Caco-2 (cell line): Measurements from ENCODE around the gene LAMB4. TPM values are rescaled to one million over a fixed set of nuclear protein-coding genes. Genes with fewer than 3 reads are reported as not detected.

ENCODE experiments used
- BruUV-seq: library from RNA; stranded (reverse); fragments of 400-500 nt; replicated peaks from 2 replicates; lab custom pipeline; 2021; lab: Mats Ljungman, UMichigan
- CTCF ChIA-PET: fragments of 300-600 bp; sonication (Branson Sonifier 250); formaldehyde crosslinking; loops from one replicate; lab custom pipeline; 2022; ENCODE audit warnings: antibody characterized with exemption; lab: Charles Lee
- POLR2A ChIA-PET: fragments of 300-600 bp; sonication (Branson Sonifier 250); formaldehyde crosslinking; loops from one replicate; lab custom pipeline; 2022; ENCODE audit warnings: antibody characterized with exemption; lab: Charles Lee
- DNase-seq, 2 experiments: peaks; one replicate each; pipeline versions ENCODE4 v3.0.0 to v3.0.0-alpha.2; 2020 to 2022
- H3K27me3 ChIP-seq: replicated peaks from 2 replicates; pipeline ENCODE4 v1.6.0; 2011; ENCODE audit warnings: low read length; ENCODE audit not compliant: control insufficient read depth, insufficient read depth
- H3K36me3 ChIP-seq: 2 replicates; pipeline ENCODE4 v1.5.1; 2011; ENCODE audit warnings: low read length; ENCODE audit not compliant: control insufficient read depth, insufficient read depth
- H3K4me1 ChIP-seq: fragments of 250-450 bp; sonication (Bioruptor Pico); 2 replicates; pipeline ENCODE4 v1.5.1; 2020; ENCODE audit warnings: mild to moderate bottlenecking
- H3K4me3 ChIP-seq: 2 replicates; pipeline ENCODE4 v1.5.1; 2011; ENCODE audit warnings: low read depth, mild to moderate bottlenecking, control low read depth, low read length
- H3K9me3 ChIP-seq: fragments of 250-450 bp; sonication (Bioruptor Pico); 2 replicates; pipeline ENCODE4 v1.5.1; 2020; ENCODE audit warnings: mild to moderate bottlenecking, moderate library complexity
- H3K27ac Mint-ChIP-seq: one replicate; pipeline ENCODE4 v1.8.0; 2022; ENCODE audit warnings: mixed read lengths; ENCODE audit not compliant: unreplicated experiment
- H3K27me3 Mint-ChIP-seq: one replicate; pipeline ENCODE4 v1.8.0; 2022; ENCODE audit warnings: mixed read lengths; ENCODE audit not compliant: insufficient read depth, unreplicated experiment
- H3K36me3 Mint-ChIP-seq: one replicate; pipeline ENCODE4 v1.8.0; 2022; ENCODE audit warnings: mild to moderate bottlenecking, mixed read lengths; ENCODE audit not compliant: insufficient read depth, unreplicated experiment
- H3K4me1 Mint-ChIP-seq: one replicate; pipeline ENCODE4 v1.8.0; 2022; ENCODE audit warnings: low read depth, mixed read lengths; ENCODE audit not compliant: unreplicated experiment
- H3K4me3 Mint-ChIP-seq: one replicate; pipeline ENCODE4 v1.8.0; 2022; ENCODE audit warnings: mild to moderate bottlenecking, moderate library complexity, mixed read lengths; ENCODE audit not compliant: unreplicated experiment
- H3K9me3 Mint-ChIP-seq: one replicate; pipeline ENCODE4 v1.8.0; 2022; ENCODE audit warnings: mixed read lengths; ENCODE audit not compliant: unreplicated experiment
- intact Hi-C: fragments of 100-400 bp; cut with micrococcal nuclease; formaldehyde crosslinking; loops from one replicate; pipeline ENCODE4 v1.10.0; 2022; ENCODE audit not compliant: unreplicated experiment
- total RNA-seq: library from RNA; stranded (reverse); gene quantifications from 2 replicates; pipeline ENCODE4 v1.2.3, GENCODE V29; 2022
- TF ChIP-seq, protein P1 (sequence below), 2 experiments: fragments of 200-600 bp in 1 of 2; IDR thresholded peaks; 1 replicate in 1 of 2; 2 replicates in 1 of 2; pipeline versions ENCODE4 v1.5.1 to v1.8.0; 2011 to 2022; ENCODE audit warnings: antibody characterized with exemption in 1 of 2, control low read depth in 1 of 2, inconsistent platforms in 1 of 2, low read depth in 1 of 2, low read length in 1 of 2, mild to moderate bottlenecking in 1 of 2, moderate library complexity in 1 of 2; ENCODE audit not compliant: insufficient read depth in 1 of 2, severe bottlenecking in 1 of 2, unreplicated experiment in 1 of 2

The LAMB4 gene
- total RNA-seq, 1 experiment from 2014 or later = 0.52 TPM

DNA sequence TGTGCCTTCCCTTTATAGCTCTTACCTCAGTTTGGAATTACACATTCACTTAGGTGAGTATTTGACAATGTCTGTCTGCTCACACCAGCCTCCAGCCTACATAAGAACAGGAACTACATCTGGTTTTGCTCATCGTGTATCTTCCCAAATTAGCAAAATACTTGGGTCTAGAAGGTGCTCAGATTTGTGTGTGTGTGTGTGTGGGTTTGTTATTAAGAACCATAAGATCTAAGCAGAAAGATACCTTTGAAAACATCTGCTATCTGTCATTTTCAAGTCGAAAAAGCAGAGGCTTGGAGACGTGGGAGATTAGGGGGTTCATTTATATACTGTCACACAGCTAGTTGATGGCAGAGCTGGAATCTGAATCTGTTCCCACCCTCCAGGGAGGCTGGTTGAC, 14.8 kb upstream of the LAMB4 start:
- no TSS peak for BruUV-seq
- Mint-ChIP-seq H3K9me3 (no peaks in the 10 kb centered on the region), H3K27me3 (no peaks in the 10 kb centered on the region), H3K27ac (no peak overlapping the region), H3K36me3 (peaks cover 7% of the 10 kb centered on the region), H3K4me3 (no peak overlapping the region), H3K4me1 (peaks cover 15% of the 10 kb centered on the region)
- Histone ChIP-seq H3K36me3 (no peaks in the 10 kb centered on the region; the same call in 1 of the 2 replicates), H3K9me3 (no peaks in the 10 kb centered on the region), H3K4me3 (no peak overlapping the region), H3K4me1 (peaks cover 9% of the 10 kb centered on the region; the same call in 1 of the 2 replicates), H3K27me3 (no peaks in the 10 kb centered on the region)
- TF ChIP-seq, protein P1, sequence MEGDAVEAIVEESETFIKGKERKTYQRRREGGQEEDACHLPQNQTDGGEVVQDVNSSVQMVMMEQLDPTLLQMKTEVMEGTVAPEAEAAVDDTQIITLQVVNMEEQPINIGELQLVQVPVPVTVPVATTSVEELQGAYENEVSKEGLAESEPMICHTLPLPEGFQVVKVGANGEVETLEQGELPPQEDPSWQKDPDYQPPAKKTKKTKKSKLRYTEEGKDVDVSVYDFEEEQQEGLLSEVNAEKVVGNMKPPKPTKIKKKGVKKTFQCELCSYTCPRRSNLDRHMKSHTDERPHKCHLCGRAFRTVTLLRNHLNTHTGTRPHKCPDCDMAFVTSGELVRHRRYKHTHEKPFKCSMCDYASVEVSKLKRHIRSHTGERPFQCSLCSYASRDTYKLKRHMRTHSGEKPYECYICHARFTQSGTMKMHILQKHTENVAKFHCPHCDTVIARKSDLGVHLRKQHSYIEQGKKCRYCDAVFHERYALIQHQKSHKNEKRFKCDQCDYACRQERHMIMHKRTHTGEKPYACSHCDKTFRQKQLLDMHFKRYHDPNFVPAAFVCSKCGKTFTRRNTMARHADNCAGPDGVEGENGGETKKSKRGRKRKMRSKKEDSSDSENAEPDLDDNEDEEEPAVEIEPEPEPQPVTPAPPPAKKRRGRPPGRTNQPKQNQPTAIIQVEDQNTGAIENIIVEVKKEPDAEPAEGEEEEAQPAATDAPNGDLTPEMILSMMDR (IDR thresholded peaks at IDR 0.05; ENCODE audit: insufficient read depth in 1 of 2, low read depth in 1 of 2, low read length in 1 of 2, severe bottlenecking in 1 of 2, unreplicated experiment in 1 of 2) = no peak
- intact Hi-C loops = loop anchor here (5.0 kb wide), 2 partner anchors 193 to 268 kb away; no protein-coding TSS in a partner anchor
- ChIA-PET POLR2A (no interaction called here), CTCF (interaction anchor here (0.5 to 2.6 kb wide), 3 partner anchors 32 to 268 kb away, joined by 3 to 28 read pairs (median 6); no protein-coding TSS in a partner anchor)
- DNase-seq = no peak

DNA sequence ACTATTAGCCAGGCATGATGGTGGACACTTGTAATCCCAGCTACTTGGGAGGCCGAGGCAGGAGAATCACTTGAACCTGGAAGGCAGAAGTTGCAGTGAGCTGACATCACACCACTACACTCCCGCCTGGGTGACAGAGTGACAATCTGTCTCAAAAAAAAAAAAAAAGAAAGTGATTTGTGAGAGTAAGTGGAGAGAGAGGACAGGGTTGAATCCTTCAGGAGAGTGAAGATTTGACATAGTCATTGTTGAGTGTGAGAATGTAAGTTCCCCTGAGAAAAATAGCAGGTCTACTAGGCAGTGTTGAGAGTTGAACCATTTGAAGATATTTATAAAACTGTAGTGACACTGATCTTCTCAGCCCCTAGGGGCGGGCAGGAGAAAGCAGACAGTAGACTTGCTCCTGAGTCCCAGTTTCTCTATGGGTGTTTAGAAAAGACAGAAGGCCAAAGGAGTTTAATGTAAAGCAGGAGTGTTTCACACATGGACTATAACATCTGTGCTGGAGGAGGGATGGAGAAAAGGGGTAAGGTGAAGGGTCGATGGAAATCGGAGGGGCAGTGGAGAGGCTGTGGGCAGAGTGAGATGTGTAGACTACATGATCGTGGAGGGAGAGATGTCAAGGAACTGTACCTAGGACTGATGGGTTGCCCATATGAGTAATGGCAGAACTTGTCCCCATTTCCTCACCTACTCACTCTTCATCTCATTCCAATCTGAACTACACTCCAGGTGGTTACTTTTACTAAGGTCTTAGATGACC, 13.7 kb upstream of the LAMB4 start:
- Histone ChIP-seq H3K27me3 (no peaks in the 10 kb centered on the region), H3K4me1 (peaks cover 9% of the 10 kb centered on the region; the same call in 1 of the 2 replicates), H3K36me3 (no peaks in the 10 kb centered on the region; the same call in 1 of the 2 replicates), H3K9me3 (no peaks in the 10 kb centered on the region), H3K4me3 (no peak overlapping the region)
- BruUV-seq = no TSS peak
- CTCF ChIA-PET = interaction anchor here (0.6 kb wide), 1 partner anchor 49 kb away, joined by 4 read pairs; no protein-coding TSS in a partner anchor
- TF ChIP-seq, protein P1 (IDR thresholded peaks at IDR 0.05; ENCODE audit: insufficient read depth in 1 of 2, low read depth in 1 of 2, low read length in 1 of 2, severe bottlenecking in 1 of 2, unreplicated experiment in 1 of 2) = no peak
- no peak overlapping the region for H3K4me3 Mint-ChIP-seq
- no peaks in the 10 kb centered on the region for H3K9me3 Mint-ChIP-seq
- DNase-seq = no peak
- intact Hi-C loops = no loop called here
- H3K4me1 Mint-ChIP-seq = peaks cover 15% of the 10 kb centered on the region
- no peak overlapping the region for H3K27ac Mint-ChIP-seq
- POLR2A ChIA-PET = no interaction called here
- peaks cover 7% of the 10 kb centered on the region for H3K36me3 Mint-ChIP-seq
- no peaks in the 10 kb centered on the region for H3K27me3 Mint-ChIP-seq

DNA sequence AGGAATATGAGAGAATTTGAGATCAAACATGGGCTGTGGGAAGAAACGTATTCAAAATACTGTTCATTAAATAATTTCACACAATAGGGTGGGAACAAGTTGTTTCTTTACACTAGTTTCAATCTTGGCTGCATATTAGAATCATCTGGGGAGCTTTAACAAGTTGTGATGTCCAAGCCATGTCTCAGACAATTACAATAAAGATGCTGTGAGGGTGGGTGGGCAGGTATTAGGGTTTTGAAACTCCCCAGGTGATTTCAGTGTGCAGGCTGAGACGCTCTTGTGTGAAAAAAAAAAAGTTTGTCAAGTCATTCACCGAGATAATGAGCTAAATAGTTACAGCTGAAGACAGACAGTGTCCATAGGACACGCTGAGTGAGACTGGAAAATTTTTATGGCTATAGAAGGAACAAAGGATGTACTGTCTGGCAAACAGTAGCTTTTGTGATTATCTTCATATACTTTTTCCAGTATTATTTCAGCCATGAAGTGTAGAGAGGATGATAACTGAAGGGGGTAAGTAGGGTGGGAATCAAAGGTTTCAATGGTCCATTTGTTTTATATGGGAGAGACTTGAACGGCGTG, 12.6 kb upstream of the LAMB4 start:
- BruUV-seq = no TSS peak
- peaks cover 15% of the 10 kb centered on the region for H3K4me1 Mint-ChIP-seq
- POLR2A ChIA-PET = interaction anchor here (0.6 kb wide), 1 partner anchor 151 kb away, joined by 5 read pairs; no protein-coding TSS in a partner anchor
- H3K36me3 ChIP-seq = no peaks in the 10 kb centered on the region; the same call in 1 of the 2 replicates
- H3K9me3 Mint-ChIP-seq = peaks cover 3% of the 10 kb centered on the region
- no peaks in the 10 kb centered on the region for H3K9me3 ChIP-seq
- peaks cover 9% of the 10 kb centered on the region; the same call in 1 of the 2 replicates for H3K4me1 ChIP-seq
- peaks cover 7% of the 10 kb centered on the region for H3K36me3 Mint-ChIP-seq
- no peak overlapping the region for H3K4me3 Mint-ChIP-seq
- TF ChIP-seq, protein P1 (IDR thresholded peaks at IDR 0.05; ENCODE audit: insufficient read depth in 1 of 2, low read depth in 1 of 2, low read length in 1 of 2, severe bottlenecking in 1 of 2, unreplicated experiment in 1 of 2) = no peak
- intact Hi-C loops = no loop called here
- CTCF ChIA-PET = interaction anchor here (0.6 kb wide), 2 partner anchors 48 to 365 kb away, joined by 3 to 4 read pairs; no protein-coding TSS in a partner anchor
- no peak overlapping the region for H3K4me3 ChIP-seq
- H3K27ac Mint-ChIP-seq = no peak overlapping the region
- no peak for DNase-seq
- H3K27me3 ChIP-seq = no peaks in the 10 kb centered on the region
- no peaks in the 10 kb centered on the region for H3K27me3 Mint-ChIP-seq
